Measurements from ENCODE around the gene LRP1. TPM values are rescaled to one million over a fixed set of nuclear protein-coding genes. Genes with fewer than 3 reads are reported as not detected.

The LRP1 gene
- total and polyA plus RNA-seq, 2 of the 13 experiments (the other 11 are each of a cell fraction or from before 2014, with no cell fraction given) = 14.7 to 30.8 TPM

DNA sequence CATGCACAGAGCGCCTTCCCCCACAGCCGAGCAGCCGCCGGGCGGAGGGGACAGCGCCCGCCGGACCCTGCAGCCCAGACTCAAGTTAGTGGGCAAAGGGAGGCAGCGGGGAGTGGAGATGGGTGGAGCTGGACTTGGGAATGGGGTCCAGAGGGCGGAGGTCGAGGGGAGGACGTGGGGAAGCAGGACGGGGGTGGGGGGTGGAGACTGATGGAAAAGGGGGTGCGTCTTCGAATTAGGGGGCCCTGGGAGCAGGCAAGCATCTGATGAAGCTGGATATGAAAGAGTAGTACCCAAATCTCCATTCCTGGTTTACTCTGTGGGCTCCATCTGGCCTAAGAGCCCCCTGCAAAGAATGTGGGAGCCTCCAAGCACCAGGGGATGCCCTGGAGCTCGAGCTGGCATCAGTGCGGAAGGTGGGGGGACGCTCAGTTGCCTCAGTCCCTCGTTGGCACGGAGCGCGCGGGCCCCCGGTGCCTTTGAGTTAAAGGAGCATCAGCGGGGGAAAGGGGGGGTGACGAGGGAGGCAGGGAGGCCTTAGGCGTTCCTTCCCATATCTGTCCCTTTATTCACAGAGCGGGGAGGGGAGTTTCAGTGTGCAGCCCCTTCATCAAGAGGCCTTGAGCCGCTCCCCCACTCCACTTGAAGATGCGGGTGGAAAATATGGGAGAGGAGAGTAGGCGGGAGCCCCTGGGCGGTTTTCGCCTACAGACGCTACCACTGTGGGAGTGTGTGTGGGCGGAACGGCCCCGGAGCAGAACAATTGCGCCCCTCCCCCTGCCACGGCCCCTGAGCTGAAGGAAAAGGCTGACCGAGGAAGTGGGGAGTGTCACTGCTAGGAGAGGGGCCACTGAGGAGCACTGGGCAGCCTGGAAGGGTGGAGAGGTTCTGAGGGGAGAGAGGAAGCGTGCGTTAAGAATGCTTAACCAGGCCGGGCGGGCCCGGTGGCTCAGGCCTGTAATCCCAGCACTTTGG lies 38.7 kb upstream of the LRP1 start (continued):
- TF ChIP-seq, protein P1, sequence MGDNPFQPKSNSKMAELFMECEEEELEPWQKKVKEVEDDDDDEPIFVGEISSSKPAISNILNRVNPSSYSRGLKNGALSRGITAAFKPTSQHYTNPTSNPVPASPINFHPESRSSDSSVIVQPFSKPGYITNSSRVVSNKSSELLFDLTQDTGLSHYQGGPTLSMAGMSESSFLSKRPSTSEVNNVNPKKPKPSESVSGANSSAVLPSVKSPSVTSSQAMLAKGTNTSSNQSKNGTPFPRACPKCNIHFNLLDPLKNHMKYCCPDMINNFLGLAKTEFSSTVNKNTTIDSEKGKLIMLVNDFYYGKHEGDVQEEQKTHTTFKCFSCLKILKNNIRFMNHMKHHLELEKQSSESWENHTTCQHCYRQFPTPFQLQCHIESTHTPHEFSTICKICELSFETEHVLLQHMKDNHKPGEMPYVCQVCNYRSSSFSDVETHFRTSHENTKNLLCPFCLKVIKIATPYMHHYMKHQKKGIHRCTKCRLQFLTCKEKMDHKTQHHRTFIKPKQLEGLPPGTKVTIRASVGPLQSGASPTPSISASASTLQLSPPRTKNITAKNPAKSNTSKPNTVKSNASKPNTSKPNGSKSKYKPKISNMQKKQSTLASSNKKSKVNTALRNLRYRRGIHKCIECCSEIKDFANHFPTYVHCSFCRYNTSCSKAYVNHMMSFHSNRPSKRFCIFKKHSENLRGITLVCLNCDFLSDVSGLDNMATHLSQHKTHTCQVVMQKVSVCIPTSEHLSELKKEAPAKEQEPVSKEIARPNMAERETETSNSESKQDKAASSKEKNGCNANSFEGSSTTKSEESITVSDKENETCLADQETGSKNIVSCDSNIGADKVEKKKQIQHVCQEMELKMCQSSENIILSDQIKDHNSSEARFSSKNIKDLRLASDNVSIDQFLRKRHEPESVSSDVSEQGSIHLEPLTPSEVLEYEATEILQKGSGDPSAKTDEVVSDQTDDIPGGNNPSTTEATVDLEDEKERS (CRISPR knock-in tag; IDR thresholded peaks at IDR 0.05) = no peak
- TF ChIP-seq, protein P2, sequence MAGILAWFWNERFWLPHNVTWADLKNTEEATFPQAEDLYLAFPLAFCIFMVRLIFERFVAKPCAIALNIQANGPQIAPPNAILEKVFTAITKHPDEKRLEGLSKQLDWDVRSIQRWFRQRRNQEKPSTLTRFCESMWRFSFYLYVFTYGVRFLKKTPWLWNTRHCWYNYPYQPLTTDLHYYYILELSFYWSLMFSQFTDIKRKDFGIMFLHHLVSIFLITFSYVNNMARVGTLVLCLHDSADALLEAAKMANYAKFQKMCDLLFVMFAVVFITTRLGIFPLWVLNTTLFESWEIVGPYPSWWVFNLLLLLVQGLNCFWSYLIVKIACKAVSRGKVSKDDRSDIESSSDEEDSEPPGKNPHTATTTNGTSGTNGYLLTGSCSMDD (CRISPR knock-in tag; IDR thresholded peaks at IDR 0.05) = no peak
- no peak for TF ChIP-seq TOPORS (CRISPR knock-in tag; IDR thresholded peaks at IDR 0.05)
- no peak for TF ChIP-seq ZNF850 (CRISPR knock-in tag; conservative IDR thresholded peaks at IDR 0.05)
- TF ChIP-seq ZNF614 (CRISPR knock-in tag; IDR thresholded peaks at IDR 0.05; ENCODE audit: borderline replicate concordance) = no peak
- TF ChIP-seq NCOA1 (CRISPR knock-in tag; IDR thresholded peaks at IDR 0.05) = no peak
- no peak for TF ChIP-seq ZNF768 (CRISPR knock-in tag; IDR thresholded peaks at IDR 0.05)
- TF ChIP-seq HNRNPLL (IDR thresholded peaks at IDR 0.05; ENCODE audit: low read depth, low read length, poor library complexity, severe bottlenecking) = peak; percentile 53
- TF ChIP-seq TBP (CRISPR knock-in tag; IDR thresholded peaks at IDR 0.05) = no peak
- no peak for TF ChIP-seq KDM1A (CRISPR knock-in tag; IDR thresholded peaks at IDR 0.05)
- no peak for TF ChIP-seq RORA (CRISPR knock-in tag; IDR thresholded peaks at IDR 0.05)
- no peak for TF ChIP-seq IRF2 (CRISPR knock-in tag; IDR thresholded peaks at IDR 0.05)
- TF ChIP-seq FOXJ3 (CRISPR knock-in tag; IDR thresholded peaks at IDR 0.05; ENCODE audit: borderline replicate concordance) = no peak
- 0 out of 2 replicates have a peak, but pooled peaks have one; percentile 15 for TF ChIP-seq PITX1 (CRISPR knock-in tag; IDR thresholded peaks at IDR 0.05)
- TF ChIP-seq, protein P3, sequence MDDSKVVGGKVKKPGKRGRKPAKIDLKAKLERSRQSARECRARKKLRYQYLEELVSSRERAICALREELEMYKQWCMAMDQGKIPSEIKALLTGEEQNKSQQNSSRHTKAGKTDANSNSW (CRISPR knock-in tag; IDR thresholded peaks at IDR 0.05; ENCODE audit: borderline replicate concordance) = no peak
- TF ChIP-seq DMAP1 (CRISPR knock-in tag; IDR thresholded peaks at IDR 0.05) = no peak; the same call in 1 of the 2 replicates
- TF ChIP-seq SIX4 (CRISPR knock-in tag; IDR thresholded peaks at IDR 0.05) = no peak
- TF ChIP-seq ZSCAN25 (CRISPR knock-in tag; IDR thresholded peaks at IDR 0.05) = no peak
- TF ChIP-seq IKZF1 (IDR thresholded peaks at IDR 0.05) = no peak
- 0 out of 2 replicates have a peak, but pooled peaks have one; percentile 37 for TF ChIP-seq ZNF770 (CRISPR knock-in tag; IDR thresholded peaks at IDR 0.05)
- TF ChIP-seq ZNF510 (CRISPR knock-in tag; IDR thresholded peaks at IDR 0.05; ENCODE audit: low read depth) = no peak
- TF ChIP-seq ZC3H13 (CRISPR knock-in tag; IDR thresholded peaks at IDR 0.05) = peak; percentile 54; the same call in 1 of the 2 replicates

All from HepG2 (cell line).